ENCODE data around the gene LRP2.

LRP2 gene

GRCh38 chr2:169162613-169163012 is 199.7 kb downstream of the LRP2 start:
- Histone ChIP-seq H3K27ac (ENCODE audit: low read length) (no peak overlapping the region), H3K4me3 (ENCODE audit: low read length) (no peak overlapping the region), H3K27me3 (replicated peaks; ENCODE audit: insufficient read depth, low read length) (no peaks in the 10 kb centered on the region), H3F3A (ENCODE audit: insufficient read depth, low read length) (no peaks in the 10 kb centered on the region), H3K79me2 (ENCODE audit: low read length) (no peaks in the 10 kb centered on the region), H3K4me2 (ENCODE audit: low read depth, low read length) (no peak overlapping the region), H2AFZ (ENCODE audit: low read length) (no peak overlapping the region), H3K9me3 (replicated peaks; ENCODE audit: insufficient read depth, low read length) (no peaks in the 10 kb centered on the region), H4K20me1 (ENCODE audit: insufficient read depth, low read length) (no peaks in the 10 kb centered on the region), H3K36me3 (replicated peaks; ENCODE audit: insufficient read depth, low read length) (no peaks in the 10 kb centered on the region), H3K4me1 (ENCODE audit: low read length) (no peaks in the 10 kb centered on the region), H3K9me2 (replicated peaks; ENCODE audit: insufficient read depth, low read length) (no peaks in the 10 kb centered on the region), H3K9ac (ENCODE audit: low read length) (no peak overlapping the region)
- DNase-seq: no peak
- no peak for TF ChIP-seq CTCF (IDR thresholded peaks at IDR 0.05; ENCODE audit: low read length)
- no peak for TF ChIP-seq EZH2phosphoT487 (IDR thresholded peaks at IDR 0.05; ENCODE audit: low read length)
- TF ChIP-seq EZH2 (optimal IDR thresholded peaks at IDR 0.05; ENCODE audit: low read depth, low read length): no peak

- Histone ChIP-seq H3K4me2 (ENCODE audit: low read depth, low read length) (no peak overlapping the region), H3K9me2 (replicated peaks; ENCODE audit: insufficient read depth, low read length) (no peaks in the 10 kb centered on the region), H3K27me3 (replicated peaks; ENCODE audit: insufficient read depth, low read length) (no peaks in the 10 kb centered on the region), H3K27ac (ENCODE audit: low read length) (no peak overlapping the region), H2AFZ (ENCODE audit: low read length) (no peak overlapping the region), H3K9me3 (replicated peaks; ENCODE audit: insufficient read depth, low read length) (no peaks in the 10 kb centered on the region), H3K36me3 (replicated peaks; ENCODE audit: insufficient read depth, low read length) (no peaks in the 10 kb centered on the region), H4K20me1 (ENCODE audit: insufficient read depth, low read length) (no peaks in the 10 kb centered on the region), H3K4me1 (ENCODE audit: low read length) (no peaks in the 10 kb centered on the region), H3F3A (ENCODE audit: insufficient read depth, low read length) (no peaks in the 10 kb centered on the region), H3K9ac (ENCODE audit: low read length) (no peak overlapping the region), H3K4me3 (ENCODE audit: low read length) (no peak overlapping the region), H3K79me2 (ENCODE audit: low read length) (no peaks in the 10 kb centered on the region)
- no peak for DNase-seq
- no peak for TF ChIP-seq EZH2phosphoT487 (IDR thresholded peaks at IDR 0.05; ENCODE audit: low read length)
- TF ChIP-seq EZH2 (optimal IDR thresholded peaks at IDR 0.05; ENCODE audit: low read depth, low read length): no peak
- no peak for TF ChIP-seq CTCF (IDR thresholded peaks at IDR 0.05; ENCODE audit: low read length)
Observed at GRCh38 chr2:169160926-169161481, 201.3 kb downstream of the LRP2 start.

- no peaks in the 10 kb centered on the region for H3K9me2 ChIP-seq (replicated peaks; ENCODE audit: insufficient read depth, low read length)
- DNase-seq: no peak
- H3K9me3 ChIP-seq (replicated peaks; ENCODE audit: insufficient read depth, low read length): no peaks in the 10 kb centered on the region
Observed at GRCh38 chr2:169159686-169160085, 202.6 kb downstream of the LRP2 start.

More at GRCh38 chr2:169159686-169160085, 202.6 kb downstream of the LRP2 start:
- Histone ChIP-seq H3K27me3 (replicated peaks; ENCODE audit: insufficient read depth, low read length) (no peaks in the 10 kb centered on the region), H3K27ac (ENCODE audit: low read length) (no peak overlapping the region), H3F3A (ENCODE audit: insufficient read depth, low read length) (no peaks in the 10 kb centered on the region), H3K4me2 (ENCODE audit: low read depth, low read length) (no peak overlapping the region), H3K4me3 (ENCODE audit: low read length) (no peak overlapping the region), H3K36me3 (replicated peaks; ENCODE audit: insufficient read depth, low read length) (no peaks in the 10 kb centered on the region), H3K4me1 (ENCODE audit: low read length) (no peaks in the 10 kb centered on the region), H3K79me2 (ENCODE audit: low read length) (no peaks in the 10 kb centered on the region), H4K20me1 (ENCODE audit: insufficient read depth, low read length) (no peaks in the 10 kb centered on the region), H3K9ac (ENCODE audit: low read length) (no peak overlapping the region), H2AFZ (ENCODE audit: low read length) (no peak overlapping the region)
- no peak for TF ChIP-seq CTCF (IDR thresholded peaks at IDR 0.05; ENCODE audit: low read length)
- no peak for TF ChIP-seq EZH2 (optimal IDR thresholded peaks at IDR 0.05; ENCODE audit: low read depth, low read length)
- no peak for TF ChIP-seq EZH2phosphoT487 (IDR thresholded peaks at IDR 0.05; ENCODE audit: low read length)

Measured in MM.1S (cell line).